ENCODE measurements around the gene GLIS1.

DNA sequence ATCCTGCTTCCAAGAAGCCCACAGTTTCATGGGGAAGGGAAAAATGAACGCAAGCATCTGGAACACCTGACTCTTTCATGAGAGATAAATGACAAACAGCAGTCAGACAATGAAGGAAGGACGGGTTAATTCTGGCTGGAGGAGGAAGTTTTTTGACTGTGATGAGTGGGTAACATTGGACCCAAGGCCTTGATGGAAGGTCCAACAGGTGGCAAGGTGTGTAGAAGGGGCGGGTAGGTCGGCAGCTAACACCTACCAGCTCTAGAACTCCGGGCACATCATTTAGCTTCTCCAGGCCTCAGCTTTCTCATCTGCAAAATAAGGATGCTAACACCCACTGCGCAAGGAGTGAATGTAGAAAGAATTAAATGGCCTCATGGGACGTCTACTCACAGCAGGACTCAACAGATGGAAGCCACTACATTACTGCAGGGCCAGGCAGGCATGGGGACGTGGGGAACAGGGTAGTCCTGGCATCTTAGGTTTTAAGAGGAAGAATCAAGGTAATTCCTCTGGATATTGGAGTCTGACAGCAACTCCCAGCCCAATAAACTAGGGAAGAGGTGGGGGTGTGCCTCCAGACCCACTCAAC is 12.9 kb downstream of the GLIS1 start:
- TF ChIP-seq GATA2 (IDR thresholded peaks at IDR 0.05; ENCODE audit: low read depth, low read length) (no peak), GATA3 (IDR thresholded peaks at IDR 0.05; ENCODE audit: low read depth, low read length) (no peak)

Measured in SH-SY5Y (cell line).